HEK293T (cell line): ENCODE results near the gene ERBB4.

Source experiments
- ARNT ChIP-seq: fragments of 450-650 bp; IDR thresholded peaks from 2 replicates; pipeline ENCODE4 v1.6.1; 2017; ENCODE audit warnings: mild to moderate bottlenecking
- FOXA1 ChIP-seq: fragments of 450-650 bp; IDR thresholded peaks from 2 replicates; pipeline ENCODE4 v1.6.1; 2016; ENCODE audit warnings: mild to moderate bottlenecking
- PKNOX1 ChIP-seq: fragments of 450-650 bp; IDR thresholded peaks from 2 replicates; pipeline ENCODE4 v1.6.1; 2016
- SP1 ChIP-seq: fragments of 450-650 bp; IDR thresholded peaks from 2 replicates; pipeline ENCODE4 v1.6.1; 2017

- no peak for TF ChIP-seq SP1
- TF ChIP-seq ARNT, result no peak
- no peak for TF ChIP-seq FOXA1
- TF ChIP-seq PKNOX1, result no peak
Measured at GRCh38 chr2:211344289-211344688, 1194.3 kb downstream of the ERBB4 start.
